B cell (primary cell): ENCODE measurements around the gene LIPT1. TPM values are rescaled to one million over a fixed set of nuclear protein-coding genes. Genes with fewer than 3 reads are reported as not detected.

ENCODE experiments used
- ATAC-seq: fragments of 200-7000 bp; cut with Tn5 transposase; one replicate; pipeline ENCODE4 v1.10.0; 2021; ENCODE audit warnings: low read depth, mild to moderate bottlenecking, moderate number of reproducible peaks, moderate library complexity
- CTCF ChIA-PET: fragments of 350-600 bp; sonication (Branson Sonifier 250); formaldehyde crosslinking; loops from one replicate; lab custom pipeline; 2021; ENCODE audit warnings: antibody characterized with exemption, inconsistent platforms; lab: Charles Lee
- POLR2A ChIA-PET: fragments of 350-600 bp; sonication (Branson Sonifier 250); formaldehyde crosslinking; loops from one replicate; lab custom pipeline; 2021; ENCODE audit warnings: antibody characterized with exemption; lab: Charles Lee
- DNase-seq: peaks from one replicate; pipeline ENCODE4 v3.0.0; 2013
- H2AFZ ChIP-seq: 2 replicates; pipeline ENCODE4 v1.6.1; 2012; ENCODE audit warnings: mild to moderate bottlenecking, low read depth, low read length; ENCODE audit not compliant: insufficient read depth, poor library complexity, severe bottlenecking
- H3K27ac ChIP-seq, 2 donors: 1 replicate in 1 of 2; 2 replicates in 1 of 2; pipeline ENCODE4 v1.5.1; 2012 to 2013; ENCODE audit warnings: low read length in 2 of 2, mild to moderate bottlenecking in 2 of 2, moderate library complexity in 1 of 2
- H3K27me3 ChIP-seq, 4 experiments: fragments of 200-600 bp in 1 of 4; sonication (generic) in 1 of 4; replicated peaks in 1 of 4; 1 replicate in 2 of 4; 2 replicates in 2 of 4; pipeline versions ENCODE4 v1.6.1 to v1.7.0; 2013 to 2016; ENCODE audit warnings: low read length in 3 of 4, mild to moderate bottlenecking in 2 of 4, mixed read lengths in 1 of 4, moderate library complexity in 1 of 4; ENCODE audit not compliant: insufficient read depth in 4 of 4, control insufficient read depth in 3 of 4; ENCODE audit errors: control extremely low read depth in 1 of 4
- H3K36me3 ChIP-seq, 2 experiments: replicated peaks in 1 of 2; 1 replicate in 1 of 2; 2 replicates in 1 of 2; pipeline versions ENCODE4 v1.6.1 to v1.7.1; 2013; ENCODE audit warnings: low read length in 1 of 2; ENCODE audit not compliant: insufficient read depth in 2 of 2, control insufficient read depth in 1 of 2; ENCODE audit errors: control extremely low read depth in 1 of 2, extremely low read depth in 1 of 2
- H3K4me1 ChIP-seq, 2 donors: fragments of 200-600 bp in 1 of 2; sonication (generic) in 1 of 2; 1 replicate in 1 of 2; 2 replicates in 1 of 2; pipeline versions ENCODE4 v1.5.1 to v1.6.1; 2013 to 2017; ENCODE audit warnings: low read length in 2 of 2; ENCODE audit not compliant: control insufficient read depth in 2 of 2, insufficient read depth in 2 of 2
- H3K4me2 ChIP-seq: replicated peaks from 2 replicates; pipeline ENCODE3; 2012; ENCODE audit warnings: mild to moderate bottlenecking, low read depth, low read length; ENCODE audit not compliant: poor library complexity, severe bottlenecking
- H3K4me3 ChIP-seq, 5 experiments: fragments of 200-600 bp in 1 of 5; sonication (generic) in 1 of 5; 1 replicate in 3 of 5; 2 replicates in 2 of 5; pipeline versions ENCODE4 v1.5.1 to v1.7.0; 2011 to 2016; ENCODE audit warnings: low read length in 4 of 5, mild to moderate bottlenecking in 4 of 5, low read depth in 2 of 5, control low read depth in 1 of 5, moderate library complexity in 1 of 5; ENCODE audit not compliant: insufficient read depth in 1 of 5; ENCODE audit errors: control extremely low read depth in 1 of 5, extremely low read depth in 1 of 5
- H3K79me2 ChIP-seq: fragments of 200-600 bp; sonication (generic); one replicate; pipeline ENCODE4 v1.6.0; 2016; ENCODE audit warnings: low read length; ENCODE audit not compliant: control insufficient read depth, insufficient read depth
- H3K9ac ChIP-seq: fragments of 200-600 bp; sonication (generic); 2 replicates; pipeline ENCODE4 v1.6.1; 2017; ENCODE audit warnings: mild to moderate bottlenecking, low read length, moderate library complexity
- H3K9me3 ChIP-seq, 3 donors: one replicate each; pipeline versions ENCODE4 v1.6.1 to v1.7.1; 2013; ENCODE audit warnings: low read length in 2 of 3; ENCODE audit not compliant: control insufficient read depth in 2 of 3, insufficient read depth in 1 of 3; ENCODE audit errors: control extremely low read depth in 1 of 3
- H4K20me1 ChIP-seq: 2 replicates; pipeline ENCODE4 v1.6.0; 2012; ENCODE audit warnings: mild to moderate bottlenecking, low read length; ENCODE audit not compliant: insufficient read depth, control insufficient read depth, poor library complexity, severe bottlenecking
- H3K27ac Mint-ChIP-seq: one replicate; pipeline ENCODE4 v1.8.0; 2021; ENCODE audit warnings: mixed read lengths
- H3K27me3 Mint-ChIP-seq: one replicate; pipeline ENCODE4 v1.8.0; 2021; ENCODE audit warnings: mixed read lengths
- H3K4me1 Mint-ChIP-seq: one replicate; pipeline ENCODE4 v1.8.0; 2021; ENCODE audit warnings: mixed read lengths
- H3K4me3 Mint-ChIP-seq: one replicate; pipeline ENCODE4 v1.8.0; 2021; ENCODE audit warnings: mixed read lengths
- H3K9me3 Mint-ChIP-seq: one replicate; pipeline ENCODE4 v1.8.0; 2022; ENCODE audit warnings: mixed read lengths; ENCODE audit not compliant: insufficient read depth
- EZH2 ChIP-seq: IDR thresholded peaks from 2 replicates; pipeline ENCODE4 v1.6.1; 2012; ENCODE audit warnings: borderline replicate concordance, low read depth, mild to moderate bottlenecking, moderate library complexity, low read length; ENCODE audit not compliant: insufficient read depth, poor library complexity, severe bottlenecking
- WGBS: methylation state at CpG from one replicate; pipeline ENCODE4 v1.1.5; 2013; ENCODE audit warnings: missing lambda C conversion rate; ENCODE audit not compliant: insufficient coverage; 5-methylcytosine and 5-hydroxymethylcytosine counted together
- intact Hi-C: fragments of 100-400 bp; cut with micrococcal nuclease; formaldehyde crosslinking; loops from one replicate; pipeline ENCODE4 v1.10.0; 2022
- polyA plus RNA-seq: library from polyadenylated mRNA; depleted of rRNA; stranded (reverse); fragments of >200 nt; gene quantifications from 2 replicates; pipeline ENCODE4 v1.2.3, GENCODE V29; 2012
- total RNA-seq, 2 donors: library from RNA; stranded (reverse); fragments of 120-200 nt in 1 of 2; gene quantifications; 1 replicate in 1 of 2; 2 replicates in 1 of 2; pipeline versions ENCODE4 v1.2.3 to v1.2.4, GENCODE V29; 2013 to 2022
- TF ChIP-seq, protein P1 (sequence below): fragments of 200-600 bp; IDR thresholded peaks from one replicate; pipeline ENCODE4 v1.8.0; 2022; ENCODE audit warnings: antibody characterized with exemption, mild to moderate bottlenecking

LIPT1 gene
- total and polyA plus RNA-seq, 2 donors (not counting 1 experiment from before 2014, with no cell fraction given) = 12.2 to 24.3 TPM

DNA sequence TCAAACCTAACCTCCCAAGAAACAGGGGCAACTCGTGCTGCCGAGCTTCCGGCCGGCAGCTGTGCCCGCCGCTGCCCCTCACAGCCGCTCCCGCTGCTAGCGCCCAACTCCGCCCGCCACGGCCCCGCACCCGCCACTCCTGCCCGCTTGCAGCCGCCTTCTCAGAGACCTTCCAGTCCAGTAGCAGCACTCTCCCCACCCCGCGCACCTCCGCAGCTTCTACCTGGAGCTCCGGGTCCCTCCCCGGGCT is 14.0 kb upstream of the LIPT1 start:
- CTCF ChIA-PET = interaction anchor here (0.6 to 2.6 kb wide), 6 partner anchors 15 to 349 kb away, joined by 3 to 24 read pairs (median 5); partner anchors contain the start of genes EIF5B, LIPT1, MITD1 and MRPL30
- H3K9ac ChIP-seq = peak overlapping the region; percentile 80
- H3K79me2 ChIP-seq = peaks cover 16% of the 10 kb centered on the region
- peak overlapping the region; percentile 95 for H2AFZ ChIP-seq
- peak overlapping the region; percentile 91 for H3K4me2 ChIP-seq
- Mint-ChIP-seq H3K27ac (peak overlapping the region; percentile 97), H3K27me3 (no peaks in the 10 kb centered on the region), H3K9me3 (no peaks in the 10 kb centered on the region), H3K4me3 (peak overlapping the region; percentile 97), H3K4me1 (peaks cover 25% of the 10 kb centered on the region)
- peaks cover 0 to 1% (median 0%) of the 10 kb centered on the region in 3 donors for H3K9me3 ChIP-seq
- POLR2A ChIA-PET = interaction anchor here (0.6 to 2.7 kb wide), 6 partner anchors 15 to 676 kb away, joined by 3 to 31 read pairs (median 6); partner anchors contain the start of genes EIF5B, LIPT1, MITD1 and MRPL30
- DNase-seq (no peak), ATAC-seq (peak; percentile 12)
- H3K27ac ChIP-seq = peak overlapping the region; percentile 93
- no peak for TF ChIP-seq EZH2
- TF ChIP-seq, protein P1, sequence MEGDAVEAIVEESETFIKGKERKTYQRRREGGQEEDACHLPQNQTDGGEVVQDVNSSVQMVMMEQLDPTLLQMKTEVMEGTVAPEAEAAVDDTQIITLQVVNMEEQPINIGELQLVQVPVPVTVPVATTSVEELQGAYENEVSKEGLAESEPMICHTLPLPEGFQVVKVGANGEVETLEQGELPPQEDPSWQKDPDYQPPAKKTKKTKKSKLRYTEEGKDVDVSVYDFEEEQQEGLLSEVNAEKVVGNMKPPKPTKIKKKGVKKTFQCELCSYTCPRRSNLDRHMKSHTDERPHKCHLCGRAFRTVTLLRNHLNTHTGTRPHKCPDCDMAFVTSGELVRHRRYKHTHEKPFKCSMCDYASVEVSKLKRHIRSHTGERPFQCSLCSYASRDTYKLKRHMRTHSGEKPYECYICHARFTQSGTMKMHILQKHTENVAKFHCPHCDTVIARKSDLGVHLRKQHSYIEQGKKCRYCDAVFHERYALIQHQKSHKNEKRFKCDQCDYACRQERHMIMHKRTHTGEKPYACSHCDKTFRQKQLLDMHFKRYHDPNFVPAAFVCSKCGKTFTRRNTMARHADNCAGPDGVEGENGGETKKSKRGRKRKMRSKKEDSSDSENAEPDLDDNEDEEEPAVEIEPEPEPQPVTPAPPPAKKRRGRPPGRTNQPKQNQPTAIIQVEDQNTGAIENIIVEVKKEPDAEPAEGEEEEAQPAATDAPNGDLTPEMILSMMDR = no peak
- intact Hi-C loops = loop anchor here (1.0 to 2.0 kb wide), 6 partner anchors 14 to 532 kb away; partner anchors contain the start of genes COA5, LIPT1, MGAT4A and MITD1
- WGBS = 0% methylated on average over 21 of the region's 21 CpGs
- peak overlapping the region; percentile 74 to 90 (median 87) for H3K4me3 ChIP-seq
- H4K20me1 ChIP-seq = no peaks in the 10 kb centered on the region
- no peaks in the 10 kb centered on the region for H3K27me3 ChIP-seq
- H3K4me1 ChIP-seq = peaks cover 12 to 13% of the 10 kb centered on the region in 2 donors
- no peaks in the 10 kb centered on the region for H3K36me3 ChIP-seq
